OCI-LY7 (cell line): ENCODE results near the gene PPT1. TPM values are rescaled to one million over a fixed set of nuclear protein-coding genes. Genes with fewer than 3 reads are reported as not detected.
A peak's percentile ranks its signal among the peaks of the same experiment; 100 is the strongest.

ENCODE experiments used
- BruUV-seq: library from RNA; stranded (reverse); fragments of 400-500 nt; replicated peaks from 2 replicates; lab custom pipeline; 2021; lab: Mats Ljungman, UMichigan
- CTCF ChIA-PET: fragments of 300-600 bp; sonication (Branson Sonifier 250); formaldehyde crosslinking; loops from one replicate; lab custom pipeline; 2022; ENCODE audit warnings: antibody characterized with exemption; ENCODE audit not compliant: unreplicated experiment; lab: Charles Lee
- POLR2A ChIA-PET: fragments of 300-600 bp; sonication (Branson Sonifier 250); formaldehyde crosslinking; loops from one replicate; lab custom pipeline; 2022; ENCODE audit warnings: antibody characterized with exemption; lab: Charles Lee
- DNase-seq: peaks from one replicate; pipeline ENCODE4 v3.0.0-alpha.2; 2015; ENCODE audit warnings: low spot score
- H2AFZ ChIP-seq: fragments of 200-600 bp; sonication (generic), shearing (Covaris generic); 2 replicates; pipeline ENCODE4 v1.6.1; 2014; ENCODE audit warnings: mild to moderate bottlenecking, antibody characterized with exemption, low read length, moderate library complexity
- H3K27ac ChIP-seq: fragments of 200-600 bp; sonication (generic); 2 replicates; pipeline ENCODE4 v1.5.1; 2014; ENCODE audit warnings: mixed run types, low read depth, mild to moderate bottlenecking, moderate library complexity, low read length, inconsistent platforms; ENCODE audit not compliant: poor library complexity, severe bottlenecking
- H3K36me3 ChIP-seq: fragments of 200-600 bp; sonication (generic); 2 replicates; pipeline ENCODE4 v1.6.1; 2014; ENCODE audit warnings: mild to moderate bottlenecking, antibody characterized with exemption, low read length, moderate library complexity, mixed read lengths; ENCODE audit not compliant: insufficient read depth
- H3K4me1 ChIP-seq: fragments of 200-600 bp; sonication (generic); 2 replicates; pipeline ENCODE4 v1.5.1; 2014; ENCODE audit warnings: mild to moderate bottlenecking, low read length; ENCODE audit not compliant: insufficient read depth, poor library complexity, severe bottlenecking
- H3K4me2 ChIP-seq: fragments of 200-600 bp; sonication (generic); 2 replicates; pipeline ENCODE4 v1.6.1; 2014; ENCODE audit warnings: mild to moderate bottlenecking, low read length
- H3K4me3 ChIP-seq: fragments of 200-600 bp; sonication (generic); 2 replicates; pipeline ENCODE4 v1.5.1; 2014; ENCODE audit warnings: mild to moderate bottlenecking, low read depth, low read length; ENCODE audit not compliant: poor library complexity, severe bottlenecking
- H3K79me2 ChIP-seq: fragments of 200-600 bp; sonication (generic); 2 replicates; pipeline ENCODE4 v1.6.1; 2016; ENCODE audit warnings: low read depth, mild to moderate bottlenecking, low read length, moderate library complexity, mixed read lengths; ENCODE audit not compliant: insufficient read depth
- H3K9me2 ChIP-seq: fragments of 200-600 bp; sonication (generic); 2 replicates; pipeline ENCODE4 v1.6.1; 2016; ENCODE audit warnings: mild to moderate bottlenecking, low read length, mixed read lengths; ENCODE audit not compliant: insufficient read depth
- H3K9me3 ChIP-seq: fragments of 200-600 bp; sonication (generic); 2 replicates; pipeline ENCODE4 v1.6.1; 2014; ENCODE audit warnings: mild to moderate bottlenecking, mixed run types, low read length, mixed read lengths
- H4K20me1 ChIP-seq: fragments of 200-600 bp; sonication (generic); 2 replicates; pipeline ENCODE4 v1.6.1; 2014; ENCODE audit warnings: mild to moderate bottlenecking, antibody characterized with exemption, low read length, moderate library complexity, mixed read lengths; ENCODE audit not compliant: insufficient read depth
- EZH2phosphoT487 ChIP-seq: fragments of 200-600 bp; sonication (generic); IDR thresholded peaks from 2 replicates; pipeline ENCODE4 v1.6.1; 2018; ENCODE audit warnings: low read depth, borderline replicate concordance, mild to moderate bottlenecking, mixed run types, antibody characterized with exemption, low read length, moderate library complexity, mixed read lengths
- intact Hi-C: fragments of 100-400 bp; cut with micrococcal nuclease; formaldehyde crosslinking; loops from one replicate; pipeline ENCODE4 v1.10.0; 2022; ENCODE audit not compliant: unreplicated experiment
- total RNA-seq, 2 experiments: library from RNA; depleted of rRNA in 1 of 2; stranded (reverse); fragments of >200 nt in 1 of 2; shearing (Covaris generic) in 1 of 2; gene quantifications; 2 replicates each; pipeline ENCODE4 v1.2.3, GENCODE V29; 2014 to 2022
- TF ChIP-seq, protein P1 (sequence below): fragments of 200-600 bp; sonication (generic); conservative IDR thresholded peaks from 2 replicates; pipeline ENCODE4 v1.5.1; 2014; ENCODE audit warnings: mild to moderate bottlenecking, antibody characterized with exemption, low read length, moderate library complexity, mixed read lengths

Gene PPT1
- total RNA-seq, 2 experiments from 2014 or later, result 55.9 to 66.5 TPM

DNA sequence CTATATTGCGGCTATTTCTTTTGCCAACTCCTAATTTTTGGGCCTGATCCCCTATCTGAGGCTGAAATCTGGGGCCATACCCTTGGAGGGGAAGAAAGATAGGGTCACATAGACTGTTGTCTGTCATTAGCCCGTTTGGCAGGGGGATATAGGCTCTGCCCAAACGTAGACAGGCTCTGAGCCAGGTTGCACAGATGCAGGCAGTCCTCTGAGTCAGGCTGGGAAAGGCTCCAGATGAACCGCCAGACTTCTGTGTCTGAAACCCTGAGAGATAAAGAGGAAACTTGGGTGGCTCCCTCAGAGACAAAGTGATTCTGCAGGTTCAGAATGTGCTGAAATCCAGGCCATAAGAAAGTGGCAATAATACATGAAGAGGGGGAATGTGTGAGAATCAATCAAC is 60.5 kb downstream of the PPT1 start:
- no peak overlapping the region for H2AFZ ChIP-seq
- no peak overlapping the region for H3K27ac ChIP-seq
- CTCF ChIA-PET, result no interaction called here
- peaks cover 6% of the 10 kb centered on the region; the same call in 1 of the 2 replicates for H3K36me3 ChIP-seq
- peaks cover 35% of the 10 kb centered on the region for H3K4me1 ChIP-seq
- no peaks in the 10 kb centered on the region for H3K9me2 ChIP-seq
- H3K4me2 ChIP-seq, result no peak overlapping the region
- TF ChIP-seq, protein P1, sequence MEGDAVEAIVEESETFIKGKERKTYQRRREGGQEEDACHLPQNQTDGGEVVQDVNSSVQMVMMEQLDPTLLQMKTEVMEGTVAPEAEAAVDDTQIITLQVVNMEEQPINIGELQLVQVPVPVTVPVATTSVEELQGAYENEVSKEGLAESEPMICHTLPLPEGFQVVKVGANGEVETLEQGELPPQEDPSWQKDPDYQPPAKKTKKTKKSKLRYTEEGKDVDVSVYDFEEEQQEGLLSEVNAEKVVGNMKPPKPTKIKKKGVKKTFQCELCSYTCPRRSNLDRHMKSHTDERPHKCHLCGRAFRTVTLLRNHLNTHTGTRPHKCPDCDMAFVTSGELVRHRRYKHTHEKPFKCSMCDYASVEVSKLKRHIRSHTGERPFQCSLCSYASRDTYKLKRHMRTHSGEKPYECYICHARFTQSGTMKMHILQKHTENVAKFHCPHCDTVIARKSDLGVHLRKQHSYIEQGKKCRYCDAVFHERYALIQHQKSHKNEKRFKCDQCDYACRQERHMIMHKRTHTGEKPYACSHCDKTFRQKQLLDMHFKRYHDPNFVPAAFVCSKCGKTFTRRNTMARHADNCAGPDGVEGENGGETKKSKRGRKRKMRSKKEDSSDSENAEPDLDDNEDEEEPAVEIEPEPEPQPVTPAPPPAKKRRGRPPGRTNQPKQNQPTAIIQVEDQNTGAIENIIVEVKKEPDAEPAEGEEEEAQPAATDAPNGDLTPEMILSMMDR, result no peak
- no peak for TF ChIP-seq EZH2phosphoT487
- intact Hi-C loops, result no loop called here
- peaks cover 6% of the 10 kb centered on the region; the same call in 1 of the 2 replicates for H4K20me1 ChIP-seq
- DNase-seq, result no peak
- POLR2A ChIA-PET, result no interaction called here
- H3K9me3 ChIP-seq, result no peaks in the 10 kb centered on the region
- no TSS peak for BruUV-seq
- peaks cover 9% of the 10 kb centered on the region for H3K79me2 ChIP-seq
- no peak overlapping the region for H3K4me3 ChIP-seq

DNA sequence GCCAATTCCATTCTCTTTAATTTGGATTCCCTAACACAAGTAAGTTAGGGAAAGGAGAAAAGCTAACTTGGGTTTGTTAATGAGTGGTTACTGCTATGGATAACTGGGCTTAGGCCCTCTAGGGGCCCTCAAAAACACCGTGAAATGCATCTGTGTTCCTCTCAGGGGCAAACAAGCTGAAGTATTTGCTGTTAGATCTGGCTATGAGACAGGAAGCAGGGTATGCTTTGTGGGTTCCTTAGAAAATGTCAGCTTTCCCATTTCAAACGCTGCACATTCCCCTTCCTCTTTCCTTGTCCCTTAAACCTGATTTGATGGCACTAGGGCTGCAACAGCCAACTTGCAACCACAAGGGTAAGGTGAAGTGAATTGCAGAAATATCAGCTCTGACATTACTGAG is 62.2 kb downstream of the PPT1 start:
- H3K9me3 ChIP-seq, result no peaks in the 10 kb centered on the region
- no TSS peak for BruUV-seq
- H3K36me3 ChIP-seq, result no peaks in the 10 kb centered on the region
- no peaks in the 10 kb centered on the region for H3K9me2 ChIP-seq
- H4K20me1 ChIP-seq, result no peaks in the 10 kb centered on the region
- no peak overlapping the region for H3K4me3 ChIP-seq
- DNase-seq, result peak; percentile 48
- ChIA-PET POLR2A (interaction anchor here (0.5 to 1.7 kb wide), 5 partner anchors 10 to 129 kb away, joined by 3 to 5 read pairs (median 3); partner anchors contain the start of gene MFSD2A), CTCF (interaction anchor here (1.2 kb wide), 1 partner anchor 115 kb away, joined by 5 read pairs; no protein-coding TSS in a partner anchor)
- TF ChIP-seq, protein P1, result 0 out of 2 replicates have a peak, but pooled peaks have one; percentile 38
- TF ChIP-seq EZH2phosphoT487, result no peak
- H3K79me2 ChIP-seq, result no peaks in the 10 kb centered on the region
- peak overlapping the region; percentile 3 for H3K27ac ChIP-seq
- H3K4me2 ChIP-seq, result peak overlapping the region; percentile 27; the same call in 1 of the 2 replicates
- intact Hi-C loops, result no loop called here
- H3K4me1 ChIP-seq, result peaks cover 35% of the 10 kb centered on the region
- peak overlapping the region; percentile 45 for H2AFZ ChIP-seq
